ENCODE data around the gene CDH15.

Gene CDH15

DNA sequence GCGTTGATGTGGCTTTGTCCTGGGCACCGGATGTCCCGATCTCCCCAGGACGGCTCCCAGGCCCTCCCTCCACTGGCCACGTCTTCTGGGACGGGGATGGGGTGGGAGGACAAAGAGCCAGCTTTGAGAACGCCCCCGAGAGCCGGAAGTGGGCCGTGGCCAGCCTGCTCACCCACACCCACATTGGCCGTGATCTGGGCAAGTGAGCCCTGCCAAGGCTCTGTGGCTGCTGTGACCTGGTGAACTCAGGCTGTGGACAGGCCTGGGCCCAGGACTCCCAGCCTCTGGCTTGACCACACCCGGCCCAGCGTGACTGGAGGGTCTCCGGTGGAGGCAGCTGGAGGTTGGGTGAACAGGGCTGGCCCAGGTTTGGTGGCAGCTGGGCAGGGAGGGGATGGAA, 3.3 kb downstream of the CDH15 start:
- Histone ChIP-seq H3K4me1 (ENCODE audit: control insufficient read depth, insufficient read depth, low read length) (peaks cover 3% of the 10 kb centered on the region; the same call in 1 of the 2 replicates), H3K4me3 (ENCODE audit: low read depth, low read length) (no peak overlapping the region), H3K36me3 (ENCODE audit: control insufficient read depth in 2 of 2, insufficient read depth in 1 of 2, low read length in 2 of 2) (no peaks in the 10 kb centered on the region), H3K9me3 (ENCODE audit: control insufficient read depth, insufficient read depth, low read depth, low read length) (no peaks in the 10 kb centered on the region), H3K27ac (ENCODE audit: extremely low read depth, low read depth, low read length) (no peak overlapping the region)
- CTCF ChIA-PET, result interaction anchor here (1.1 to 1.3 kb wide), 2 partner anchors 41 to 438 kb away, joined by 3 to 6 read pairs; no protein-coding TSS in a partner anchor
- POLR2A ChIA-PET, result no interaction called here
- TF ChIP-seq ZNF580 (tag by site-specific recombination; IDR thresholded peaks at IDR 0.05), result no peak

DNA sequence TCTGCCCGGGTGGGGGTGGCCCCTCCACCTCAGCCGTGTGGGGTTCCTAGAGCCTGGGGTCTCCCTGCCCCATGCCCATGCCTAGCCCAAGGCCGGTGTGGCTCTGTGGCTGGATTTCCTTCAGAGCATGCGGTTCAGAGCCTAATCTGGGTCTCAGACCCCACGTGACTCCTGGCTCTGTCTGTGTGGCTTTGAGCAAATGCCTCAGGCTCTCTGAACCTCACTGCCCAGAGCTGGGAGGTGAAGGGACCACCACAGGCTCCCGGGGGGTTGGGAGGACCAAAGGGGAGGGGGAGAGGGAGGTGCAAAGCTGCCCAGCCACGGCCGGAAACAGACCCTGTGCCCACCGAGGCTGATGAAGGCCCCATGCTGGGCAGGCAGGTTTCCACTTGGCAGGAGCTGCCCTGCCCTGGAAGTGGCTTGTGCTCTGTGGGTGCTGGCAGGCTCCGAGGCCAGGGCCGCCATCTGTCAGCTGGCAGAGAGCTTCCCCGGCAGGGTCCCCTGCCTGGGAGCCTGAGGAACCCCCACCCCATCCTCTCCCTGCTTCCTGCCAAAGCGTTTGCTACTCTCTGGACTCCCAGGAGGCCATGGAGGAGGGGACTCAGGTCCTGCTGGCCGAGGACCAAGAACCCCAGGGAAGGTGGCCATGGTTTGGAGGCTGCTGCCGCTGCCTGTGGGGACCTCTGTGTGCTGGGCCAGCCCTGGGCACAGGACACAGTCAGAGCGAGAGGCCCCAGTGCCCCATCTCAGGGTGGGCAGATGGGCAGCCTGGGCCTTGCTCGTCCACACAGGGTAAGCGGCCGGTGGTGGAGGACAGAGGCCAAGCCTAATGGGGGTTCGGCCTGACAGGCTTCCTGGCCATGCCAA, 4.0 kb downstream of the CDH15 start:
- ChIA-PET POLR2A (no interaction called here), CTCF (interaction anchor here (1.1 to 1.3 kb wide), 2 partner anchors 41 to 438 kb away, joined by 3 to 6 read pairs; no protein-coding TSS in a partner anchor)
- Histone ChIP-seq H3K9me3 (ENCODE audit: control insufficient read depth, insufficient read depth, low read depth, low read length) (no peaks in the 10 kb centered on the region), H3K27ac (ENCODE audit: extremely low read depth, low read depth, low read length) (no peak overlapping the region), H3K4me1 (ENCODE audit: control insufficient read depth, insufficient read depth, low read length) (peaks cover 3% of the 10 kb centered on the region; the same call in 1 of the 2 replicates), H3K4me3 (ENCODE audit: low read depth, low read length) (no peak overlapping the region), H3K36me3 (ENCODE audit: control insufficient read depth in 2 of 2, insufficient read depth in 1 of 2, low read length in 2 of 2) (no peaks in the 10 kb centered on the region)
- TF ChIP-seq KLF16 (tag by site-specific recombination; IDR thresholded peaks at IDR 0.05) (no peak), ZNF768 (tag by site-specific recombination; IDR thresholded peaks at IDR 0.05) (0 out of 2 replicates have a peak, but pooled peaks have one; percentile 49), ZNF48 (tag by site-specific recombination; IDR thresholded peaks at IDR 0.05) (no peak), ZNF670 (tag by site-specific recombination; IDR thresholded peaks at IDR 0.05; ENCODE audit: low read depth) (no peak), ZIC2 (tag by site-specific recombination; IDR thresholded peaks at IDR 0.05) (peak; percentile 78), ZNF629 (tag by site-specific recombination; IDR thresholded peaks at IDR 0.05) (no peak), ZBTB20 (tag by site-specific recombination; IDR thresholded peaks at IDR 0.05) (no peak), GLIS1 (tag by site-specific recombination; IDR thresholded peaks at IDR 0.05) (peak; percentile 66)
- TF ChIP-seq, protein P1, sequence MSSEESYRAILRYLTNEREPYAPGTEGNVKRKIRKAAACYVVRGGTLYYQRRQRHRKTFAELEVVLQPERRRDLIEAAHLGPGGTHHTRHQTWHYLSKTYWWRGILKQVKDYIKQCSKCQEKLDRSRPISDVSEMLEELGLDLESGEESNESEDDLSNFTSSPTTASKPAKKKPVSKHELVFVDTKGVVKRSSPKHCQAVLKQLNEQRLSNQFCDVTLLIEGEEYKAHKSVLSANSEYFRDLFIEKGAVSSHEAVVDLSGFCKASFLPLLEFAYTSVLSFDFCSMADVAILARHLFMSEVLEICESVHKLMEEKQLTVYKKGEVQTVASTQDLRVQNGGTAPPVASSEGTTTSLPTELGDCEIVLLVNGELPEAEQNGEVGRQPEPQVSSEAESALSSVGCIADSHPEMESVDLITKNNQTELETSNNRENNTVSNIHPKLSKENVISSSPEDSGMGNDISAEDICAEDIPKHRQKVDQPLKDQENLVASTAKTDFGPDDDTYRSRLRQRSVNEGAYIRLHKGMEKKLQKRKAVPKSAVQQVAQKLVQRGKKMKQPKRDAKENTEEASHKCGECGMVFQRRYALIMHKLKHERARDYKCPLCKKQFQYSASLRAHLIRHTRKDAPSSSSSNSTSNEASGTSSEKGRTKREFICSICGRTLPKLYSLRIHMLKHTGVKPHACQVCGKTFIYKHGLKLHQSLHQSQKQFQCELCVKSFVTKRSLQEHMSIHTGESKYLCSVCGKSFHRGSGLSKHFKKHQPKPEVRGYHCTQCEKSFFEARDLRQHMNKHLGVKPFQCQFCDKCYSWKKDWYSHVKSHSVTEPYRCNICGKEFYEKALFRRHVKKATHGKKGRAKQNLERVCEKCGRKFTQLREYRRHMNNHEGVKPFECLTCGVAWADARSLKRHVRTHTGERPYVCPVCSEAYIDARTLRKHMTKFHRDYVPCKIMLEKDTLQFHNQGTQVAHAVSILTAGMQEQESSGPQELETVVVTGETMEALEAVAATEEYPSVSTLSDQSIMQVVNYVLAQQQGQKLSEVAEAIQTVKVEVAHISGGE (tag by site-specific recombination; conservative IDR thresholded peaks at IDR 0.05; ENCODE audit: low read depth), result no peak
- TF ChIP-seq, protein P2, sequence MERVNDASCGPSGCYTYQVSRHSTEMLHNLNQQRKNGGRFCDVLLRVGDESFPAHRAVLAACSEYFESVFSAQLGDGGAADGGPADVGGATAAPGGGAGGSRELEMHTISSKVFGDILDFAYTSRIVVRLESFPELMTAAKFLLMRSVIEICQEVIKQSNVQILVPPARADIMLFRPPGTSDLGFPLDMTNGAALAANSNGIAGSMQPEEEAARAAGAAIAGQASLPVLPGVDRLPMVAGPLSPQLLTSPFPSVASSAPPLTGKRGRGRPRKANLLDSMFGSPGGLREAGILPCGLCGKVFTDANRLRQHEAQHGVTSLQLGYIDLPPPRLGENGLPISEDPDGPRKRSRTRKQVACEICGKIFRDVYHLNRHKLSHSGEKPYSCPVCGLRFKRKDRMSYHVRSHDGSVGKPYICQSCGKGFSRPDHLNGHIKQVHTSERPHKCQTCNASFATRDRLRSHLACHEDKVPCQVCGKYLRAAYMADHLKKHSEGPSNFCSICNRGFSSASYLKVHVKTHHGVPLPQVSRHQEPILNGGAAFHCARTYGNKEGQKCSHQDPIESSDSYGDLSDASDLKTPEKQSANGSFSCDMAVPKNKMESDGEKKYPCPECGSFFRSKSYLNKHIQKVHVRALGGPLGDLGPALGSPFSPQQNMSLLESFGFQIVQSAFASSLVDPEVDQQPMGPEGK (tag by site-specific recombination; IDR thresholded peaks at IDR 0.05), result no peak

DNA sequence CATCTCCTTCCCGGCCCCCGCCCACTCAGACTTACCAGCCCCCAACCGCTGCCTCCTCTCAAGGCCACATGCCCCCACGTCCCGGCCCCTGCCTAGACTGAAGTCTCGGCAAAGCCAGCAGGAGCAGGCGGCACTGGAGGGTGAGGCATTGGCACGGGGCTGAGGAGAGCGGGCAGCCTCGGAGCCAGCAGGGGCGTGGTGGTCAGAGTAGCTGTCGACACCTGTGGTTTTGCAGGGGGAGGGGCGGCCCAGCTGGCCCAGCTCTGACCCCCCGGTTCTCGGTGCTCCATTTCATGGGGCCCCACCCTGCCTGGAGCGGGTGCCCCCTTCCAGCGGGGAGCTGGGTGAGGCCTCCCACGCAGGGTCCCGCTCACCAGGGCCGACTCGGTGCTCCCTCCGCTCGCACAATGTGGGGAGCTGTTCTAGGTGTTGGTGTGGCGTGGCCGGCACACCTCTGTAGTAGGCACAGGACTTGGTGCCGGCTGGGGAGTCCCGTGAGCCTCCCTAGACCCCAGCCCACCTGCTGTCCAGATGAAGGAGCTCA, 4.7 kb downstream of the CDH15 start:
- no peaks in the 10 kb centered on the region for H3K36me3 ChIP-seq (ENCODE audit: control insufficient read depth in 2 of 2, insufficient read depth in 1 of 2, low read length in 2 of 2)
- H3K4me1 ChIP-seq (ENCODE audit: control insufficient read depth, insufficient read depth, low read length), result 0 out of 2 replicates have a peak, but pooled peaks cover 3% of the 10 kb centered on the region
- H3K9me3 ChIP-seq (ENCODE audit: control insufficient read depth, insufficient read depth, low read depth, low read length), result no peaks in the 10 kb centered on the region
- ChIA-PET CTCF (interaction anchor here (0.8 kb wide), 1 partner anchor 9 kb away, joined by 4 read pairs; no protein-coding TSS in a partner anchor), POLR2A (interaction anchor here (0.6 kb wide), 1 partner anchor 690 kb away, joined by 3 read pairs; no protein-coding TSS in a partner anchor)
- H3K27ac ChIP-seq (ENCODE audit: extremely low read depth, low read depth, low read length), result no peak overlapping the region
- no peak overlapping the region for H3K4me3 ChIP-seq (ENCODE audit: low read depth, low read length)
- TF ChIP-seq ZBTB21 (tag by site-specific recombination; IDR thresholded peaks at IDR 0.05) (no peak), PRDM2 (tag by site-specific recombination; IDR thresholded peaks at IDR 0.05; ENCODE audit: borderline replicate concordance) (no peak), ZNF155 (tag by site-specific recombination; IDR thresholded peaks at IDR 0.05) (no peak), ZNF521 (tag by site-specific recombination; IDR thresholded peaks at IDR 0.05) (no peak), ZNF404 (tag by site-specific recombination; IDR thresholded peaks at IDR 0.05) (no peak), ZNF146 (tag by site-specific recombination; IDR thresholded peaks at IDR 0.05) (no peak), OSR2 (tag by site-specific recombination; IDR thresholded peaks at IDR 0.05) (no peak)
